Amniotic stem cell (primary cell): ENCODE results near the gene MXI1.
A peak's percentile ranks its signal among the peaks of the same experiment; 100 is the strongest.
"Not testable (repeated sequence)": the region's sequence is repeated elsewhere in the genome, so short reads cannot be mapped to it uniquely, and the experiment has no call there.

Experiments
- DNase-seq: peaks from one replicate; lab custom pipeline; 2025; lab: John Stamatoyannopoulos, UW

Gene MXI1

GRCh38 chr10:110181911-110182310 lies 25.5 kb upstream of the MXI1 start:
- DNase-seq, result no peak

- no peak for DNase-seq
These were observed 23.0 kb upstream of the MXI1 start for GRCh38 chr10:110184398-110184797.

- not testable (repeated sequence) for DNase-seq
These were observed 21.7 kb upstream of the MXI1 start for GRCh38 chr10:110185646-110186182.

GRCh38 chr10:110190170-110190569 lies 17.2 kb upstream of the MXI1 start:
- DNase-seq, result no peak

- DNase-seq, result no peak
These were observed 14.9 kb upstream of the MXI1 start for GRCh38 chr10:110192552-110192951.

- no peak for DNase-seq
These were observed 6.9 kb upstream of the MXI1 start for GRCh38 chr10:110200503-110200902.

GRCh38 chr10:110201046-110201445 lies 6.4 kb upstream of the MXI1 start:
- not testable (repeated sequence) for DNase-seq

- no peak for DNase-seq
These were observed 3.6 kb upstream of the MXI1 start for GRCh38 chr10:110203500-110204455.

GRCh38 chr10:110205051-110205675 lies 2.2 kb upstream of the MXI1 start:
- no peak for DNase-seq

- no peak for DNase-seq
These were observed 604 bp downstream of the MXI1 start for GRCh38 chr10:110207805-110208613.

- DNase-seq, result peak; percentile 33
These were observed 1.4 kb downstream of the MXI1 start for GRCh38 chr10:110208614-110209453.

- peak; percentile 35 for DNase-seq
These were observed 2.1 kb downstream of the MXI1 start for GRCh38 chr10:110209454-110209925.

- peak; percentile 50 for DNase-seq
These were observed 2.7 kb downstream of the MXI1 start for GRCh38 chr10:110209926-110210673.

GRCh38 chr10:110210674-110211464 lies 3.5 kb downstream of the MXI1 start:
- DNase-seq, result peak; percentile 95

GRCh38 chr10:110211465-110211843 lies 4.0 kb downstream of the MXI1 start:
- no peak for DNase-seq

GRCh38 chr10:110212119-110213006 lies 5.0 kb downstream of the MXI1 start:
- no peak for DNase-seq

GRCh38 chr10:110214371-110214826 lies 7.0 kb downstream of the MXI1 start:
- no peak for DNase-seq
